PC-3 (cell line): ENCODE measurements around the gene ZNRF2. TPM values are rescaled to one million over a fixed set of nuclear protein-coding genes. Genes with fewer than 3 reads are reported as not detected.

Source experiments
- ATAC-seq: fragments of 200-7000 bp; cut with Tn5 transposase; 2 replicates; pipeline ENCODE4 v1.9.1; 2020; ENCODE audit warnings: mild to moderate bottlenecking, moderate library complexity
- BruUV-seq: library from RNA; stranded (reverse); fragments of 400-500 nt; replicated peaks from 2 replicates; lab custom pipeline; 2021; lab: Mats Ljungman, UMichigan
- CTCF ChIA-PET: fragments of 300-600 bp; sonication (Branson Sonifier 250); formaldehyde crosslinking; loops from one replicate; lab custom pipeline; 2022; ENCODE audit warnings: antibody characterized with exemption; lab: Charles Lee
- POLR2A ChIA-PET: fragments of 300-600 bp; sonication (Branson Sonifier 250); formaldehyde crosslinking; loops from one replicate; lab custom pipeline; 2022; ENCODE audit warnings: antibody characterized with exemption; ENCODE audit not compliant: unreplicated experiment; lab: Charles Lee
- DNase-seq: peaks from one replicate; pipeline ENCODE4 v3.0.0-alpha.2; 2015
- H2AFZ ChIP-seq: fragments of 300-600 bp; sonication (generic); 2 replicates; pipeline ENCODE4 v1.6.0; 2016; ENCODE audit warnings: antibody characterized with exemption, low read length
- H3F3A ChIP-seq: fragments of 300-600 bp; sonication (generic); one replicate; pipeline ENCODE4 v1.6.0; 2017; ENCODE audit warnings: antibody characterized with exemption, low read length, control low read depth, mild to moderate bottlenecking; ENCODE audit not compliant: unreplicated experiment
- H3K27ac ChIP-seq: fragments of 300-600 bp; sonication (generic); 2 replicates; pipeline ENCODE4 v1.5.1; 2016; ENCODE audit warnings: mild to moderate bottlenecking, low read length
- H3K27me3 ChIP-seq: fragments of 300-600 bp; sonication (generic); 2 replicates; pipeline ENCODE4 v1.6.1; 2016; ENCODE audit warnings: low read length, mixed read lengths
- H3K36me3 ChIP-seq: fragments of 300-600 bp; sonication (generic); 2 replicates; pipeline ENCODE4 v1.6.1; 2016; ENCODE audit warnings: low read depth, mixed run types, low read length, mixed read lengths
- H3K4me1 ChIP-seq: fragments of 300-600 bp; sonication (generic); 2 replicates; pipeline ENCODE4 v1.5.1; 2016; ENCODE audit warnings: low read length; ENCODE audit not compliant: insufficient read depth
- H3K4me2 ChIP-seq: fragments of 300-600 bp; sonication (generic); 2 replicates; pipeline ENCODE4 v1.6.0; 2016; ENCODE audit warnings: low read length
- H3K4me3 ChIP-seq: fragments of 300-600 bp; sonication (generic); 2 replicates; pipeline ENCODE4 v1.5.1; 2016; ENCODE audit warnings: mild to moderate bottlenecking, low read length, mixed read lengths
- H3K79me2 ChIP-seq: fragments of 300-600 bp; sonication (generic); 2 replicates; pipeline ENCODE4 v1.6.1; 2017; ENCODE audit warnings: low read length, mixed read lengths
- H3K9ac ChIP-seq: fragments of 300-600 bp; sonication (generic); 2 replicates; pipeline ENCODE4 v1.6.0; 2016; ENCODE audit warnings: mild to moderate bottlenecking, low read length
- H3K9me2 ChIP-seq: fragments of 300-600 bp; sonication (generic); replicated peaks from 2 replicates; pipeline ENCODE4 v1.6.1; 2016; ENCODE audit warnings: mixed run types, low read length, mixed read lengths
- H3K9me3 ChIP-seq: fragments of 300-600 bp; sonication (generic); 2 replicates; pipeline ENCODE4 v1.6.1; 2016; ENCODE audit warnings: low read length, mixed read lengths
- H4K20me1 ChIP-seq: fragments of 300-600 bp; sonication (generic); 2 replicates; pipeline ENCODE4 v1.6.1; 2016; ENCODE audit warnings: low read length, mixed read lengths
- CTCF ChIP-seq: fragments of 300-600 bp; sonication (generic); conservative IDR thresholded peaks from 2 replicates; pipeline ENCODE4 v1.5.1; 2017; ENCODE audit warnings: antibody characterized with exemption, low read depth, mild to moderate bottlenecking, low read length
- EZH2 ChIP-seq: fragments of 300-600 bp; sonication (generic); IDR thresholded peaks from one replicate; pipeline ENCODE4 v1.6.1; 2017; ENCODE audit warnings: antibody characterized with exemption, mild to moderate bottlenecking, low read length; ENCODE audit not compliant: unreplicated experiment
- EZH2phosphoT487 ChIP-seq: fragments of 300-600 bp; sonication (generic); IDR thresholded peaks from 2 replicates; pipeline ENCODE4 v1.6.1; 2018; ENCODE audit warnings: mild to moderate bottlenecking, antibody characterized with exemption, low read length, borderline replicate concordance
- intact Hi-C: fragments of 100-400 bp; cut with micrococcal nuclease; formaldehyde crosslinking; loops from 2 replicates; pipeline ENCODE4 v1.9.0; 2023
- total RNA-seq: library from RNA; depleted of rRNA; stranded (reverse); fragments of >200 nt; gene quantifications from 2 replicates; pipeline ENCODE4 v1.2.3, GENCODE V29; 2014

Gene ZNRF2
- total RNA-seq, 1 experiment from 2014 or later, result 13.1 TPM

- DNase-seq (no peak), ATAC-seq (no peak)
- ChIA-PET CTCF (no interaction called here), POLR2A (no interaction called here)
- Histone ChIP-seq H3K9me3 (no peaks in the 10 kb centered on the region), H3K27ac (no peak overlapping the region), H3K9me2 (no peaks in the 10 kb centered on the region), H3K4me3 (no peak overlapping the region), H3K4me1 (no peaks in the 10 kb centered on the region), H3K4me2 (no peak overlapping the region), H2AFZ (no peak overlapping the region), H3K36me3 (no peaks in the 10 kb centered on the region), H4K20me1 (no peaks in the 10 kb centered on the region), H3K9ac (no peak overlapping the region), H3F3A (no peaks in the 10 kb centered on the region), H3K27me3 (no peaks in the 10 kb centered on the region), H3K79me2 (no peaks in the 10 kb centered on the region)
- no TSS peak for BruUV-seq
- intact Hi-C loops, result no loop called here
- TF ChIP-seq CTCF (no peak), EZH2phosphoT487 (no peak), EZH2 (no peak)
These were observed 98.2 kb downstream of the ZNRF2 start for GRCh38 chr7:30382607-30383006.

GRCh38 chr7:30389791-30390190, 105.4 kb downstream of the ZNRF2 start:
- H3K4me3 ChIP-seq, result no peak overlapping the region
- BruUV-seq, result no TSS peak
- intact Hi-C loops, result no loop called here
- POLR2A ChIA-PET, result no interaction called here
- H3K4me2 ChIP-seq, result no peak overlapping the region
- no peaks in the 10 kb centered on the region for H3F3A ChIP-seq
- no peak for TF ChIP-seq CTCF
- no peak for TF ChIP-seq EZH2
- no peak for TF ChIP-seq EZH2phosphoT487
- H3K36me3 ChIP-seq, result no peaks in the 10 kb centered on the region
- H4K20me1 ChIP-seq, result no peaks in the 10 kb centered on the region
- H3K9me2 ChIP-seq, result no peaks in the 10 kb centered on the region
- DNase-seq, result no peak
- H3K27me3 ChIP-seq, result no peaks in the 10 kb centered on the region
- CTCF ChIA-PET, result no interaction called here
- H3K9me3 ChIP-seq, result no peaks in the 10 kb centered on the region
- H3K4me1 ChIP-seq, result peaks cover 11% of the 10 kb centered on the region; the same call in 1 of the 2 replicates
- H3K9ac ChIP-seq, result no peak overlapping the region
- no peak overlapping the region for H3K27ac ChIP-seq
- H3K79me2 ChIP-seq, result no peaks in the 10 kb centered on the region
- no peak for ATAC-seq
- no peak overlapping the region for H2AFZ ChIP-seq

GRCh38 chr7:30390736-30391636, 106.6 kb downstream of the ZNRF2 start:
- no peak overlapping the region for H3K4me3 ChIP-seq
- H3K36me3 ChIP-seq, result no peaks in the 10 kb centered on the region
- no peak for TF ChIP-seq EZH2phosphoT487
- no peak for TF ChIP-seq EZH2
- TF ChIP-seq CTCF, result no peak
- H3K4me1 ChIP-seq, result peaks cover 11% of the 10 kb centered on the region; the same call in 1 of the 2 replicates
- intact Hi-C loops, result no loop called here
- no peak overlapping the region for H2AFZ ChIP-seq
- BruUV-seq, result no TSS peak
- H3K27me3 ChIP-seq, result no peaks in the 10 kb centered on the region
- ATAC-seq (no peak), DNase-seq (no peak)
- H3K4me2 ChIP-seq, result no peak overlapping the region
- CTCF ChIA-PET, result no interaction called here
- H3K9me2 ChIP-seq, result no peaks in the 10 kb centered on the region
- H3K27ac ChIP-seq, result no peak overlapping the region
- POLR2A ChIA-PET, result no interaction called here
- no peak overlapping the region for H3K9ac ChIP-seq
- no peaks in the 10 kb centered on the region for H3K9me3 ChIP-seq
- no peaks in the 10 kb centered on the region for H3K79me2 ChIP-seq
- H4K20me1 ChIP-seq, result no peaks in the 10 kb centered on the region
- no peaks in the 10 kb centered on the region for H3F3A ChIP-seq
